H9 (cell line): Measurements from ENCODE around the gene IL1RAPL1. TPM values are rescaled to one million over a fixed set of nuclear protein-coding genes. Genes with fewer than 3 reads are reported as not detected.

ENCODE experiments used
- DNase-seq: peaks from one replicate; pipeline ENCODE4 v3.0.0-alpha.2; 2017
- H2AFZ ChIP-seq: one replicate; pipeline ENCODE4 v1.6.1; 2013; ENCODE audit warnings: mild to moderate bottlenecking, low read length, control low read depth, moderate library complexity
- H2AK5ac ChIP-seq: 2 replicates; pipeline ENCODE4 v1.6.1; 2013; ENCODE audit warnings: low read length, control low read depth, mixed read lengths; ENCODE audit not compliant: insufficient read length
- H2BK120ac ChIP-seq: one replicate; pipeline ENCODE4 v1.6.1; 2013; ENCODE audit warnings: low read depth, mild to moderate bottlenecking, low read length, control low read depth, inconsistent platforms; ENCODE audit not compliant: poor library complexity, severe bottlenecking
- H2BK12ac ChIP-seq: 2 replicates; pipeline ENCODE4 v1.6.1; 2013; ENCODE audit warnings: low read length, control low read depth, mixed read lengths, low read depth; ENCODE audit not compliant: insufficient read length
- H2BK15ac ChIP-seq: 2 replicates; pipeline ENCODE4 v1.6.1; 2013; ENCODE audit warnings: low read depth, low read length, control low read depth
- H2BK20ac ChIP-seq: one replicate; pipeline ENCODE4 v1.6.1; 2013; ENCODE audit warnings: low read depth, mild to moderate bottlenecking, low read length, control low read depth, inconsistent platforms; ENCODE audit not compliant: poor library complexity, severe bottlenecking
- H2BK5ac ChIP-seq: 2 replicates; pipeline ENCODE4 v1.6.1; 2013; ENCODE audit warnings: low read length, control low read depth, mixed read lengths; ENCODE audit not compliant: insufficient read length
- H3K14ac ChIP-seq: 2 replicates; pipeline ENCODE4 v1.6.1; 2013; ENCODE audit warnings: low read length, control low read depth; ENCODE audit not compliant: insufficient read depth
- H3K18ac ChIP-seq: 2 replicates; pipeline ENCODE4 v1.6.1; 2013; ENCODE audit warnings: low read depth, mild to moderate bottlenecking, mixed read lengths, low read length, control low read depth; ENCODE audit not compliant: insufficient read length
- H3K23ac ChIP-seq: 2 replicates; pipeline ENCODE4 v1.6.1; 2013; ENCODE audit warnings: low read length, control low read depth, mixed read lengths, low read depth; ENCODE audit not compliant: insufficient read length
- H3K23me2 ChIP-seq: 2 replicates; pipeline ENCODE4 v1.6.1; 2013; ENCODE audit warnings: low read depth, mild to moderate bottlenecking, mixed read lengths, low read length, control low read depth; ENCODE audit not compliant: insufficient read length, poor library complexity, severe bottlenecking
- H3K27ac ChIP-seq: 2 replicates; pipeline ENCODE4 v1.5.1; 2013; ENCODE audit warnings: low read length, control low read depth, mixed read lengths, low read depth; ENCODE audit not compliant: insufficient read length
- H3K27me3 ChIP-seq: 2 replicates; pipeline ENCODE4 v1.6.1; 2013; ENCODE audit warnings: low read length, control low read depth, inconsistent platforms; ENCODE audit not compliant: insufficient read depth
- H3K4ac ChIP-seq: 2 replicates; pipeline ENCODE4 v1.6.1; 2013; ENCODE audit warnings: low read depth, mild to moderate bottlenecking, control low read depth, inconsistent platforms, low read length, moderate library complexity
- H3K4me1 ChIP-seq: 2 replicates; pipeline ENCODE4 v1.6.1; 2013; ENCODE audit warnings: low read length, control low read depth, inconsistent platforms; ENCODE audit not compliant: insufficient read depth
- H3K4me2 ChIP-seq: 2 replicates; pipeline ENCODE4 v1.6.1; 2013; ENCODE audit warnings: low read length, control low read depth, mixed read lengths; ENCODE audit not compliant: insufficient read length, insufficient read depth
- H3K56ac ChIP-seq: 2 replicates; pipeline ENCODE4 v1.6.1; 2013; ENCODE audit warnings: low read depth, mild to moderate bottlenecking, mixed read lengths, low read length, control low read depth; ENCODE audit not compliant: insufficient read length
- H3K79me1 ChIP-seq: 2 replicates; pipeline ENCODE4 v1.6.1; 2013; ENCODE audit warnings: low read depth, mild to moderate bottlenecking, moderate library complexity, low read length, control low read depth, inconsistent platforms; ENCODE audit not compliant: insufficient read depth, poor library complexity, severe bottlenecking
- H3K79me2 ChIP-seq: 2 replicates; pipeline ENCODE4 v1.6.1; 2013; ENCODE audit warnings: low read length, control low read depth, inconsistent platforms; ENCODE audit not compliant: insufficient read depth
- H3K9ac ChIP-seq: 2 replicates; pipeline ENCODE4 v1.6.1; 2013; ENCODE audit warnings: low read length, control low read depth, mixed read lengths; ENCODE audit not compliant: insufficient read length; ENCODE audit errors: extremely low read depth
- H3K9me3 ChIP-seq: one replicate; pipeline ENCODE4 v1.6.1; 2013; ENCODE audit warnings: low read depth, low read length, inconsistent platforms; ENCODE audit not compliant: control insufficient read depth
- H3T11ph ChIP-seq: one replicate; pipeline ENCODE4 v1.6.1; 2013; ENCODE audit warnings: mild to moderate bottlenecking, low read length, control low read depth, inconsistent platforms
- H4K20me1 ChIP-seq: one replicate; pipeline ENCODE4 v1.6.1; 2013; ENCODE audit not compliant: control insufficient read depth, insufficient read length, insufficient read depth
- H4K5ac ChIP-seq: 2 replicates; pipeline ENCODE4 v1.6.1; 2013; ENCODE audit warnings: low read depth, mild to moderate bottlenecking, mixed read lengths, low read length, control low read depth; ENCODE audit not compliant: insufficient read length
- H4K8ac ChIP-seq: replicated peaks from 2 replicates; pipeline ENCODE4 v1.6.1; 2013; ENCODE audit warnings: low read length, control low read depth, mixed read lengths, low read depth; ENCODE audit not compliant: insufficient read length
- H4K91ac ChIP-seq: 2 replicates; pipeline ENCODE4 v1.6.1; 2013; ENCODE audit warnings: low read depth, mild to moderate bottlenecking, moderate library complexity, mixed read lengths, low read length, control low read depth; ENCODE audit not compliant: insufficient read length
- H3K27ac Mint-ChIP-seq, 3 experiments: 2 replicates in 2 of 3; 3 replicates in 1 of 3; pipeline ENCODE4 v1.8.0; 2020 to 2021; ENCODE audit warnings: mixed read lengths in 3 of 3, mild to moderate bottlenecking in 1 of 3, moderate library complexity in 1 of 3
- H3K27me3 Mint-ChIP-seq: 2 replicates; pipeline ENCODE4 v1.8.0; 2021; ENCODE audit warnings: low read depth, mild to moderate bottlenecking, moderate library complexity, mixed read lengths
- H3K36me3 Mint-ChIP-seq, 3 experiments: 2 replicates in 2 of 3; 3 replicates in 1 of 3; pipeline ENCODE4 v1.8.0; 2020 to 2021; ENCODE audit warnings: low read depth in 3 of 3, mixed read lengths in 3 of 3; ENCODE audit not compliant: insufficient read depth in 1 of 3
- H3K4me1 Mint-ChIP-seq, 2 experiments: 2 replicates each; pipeline ENCODE4 v1.8.0; 2020; ENCODE audit warnings: mixed read lengths in 2 of 2
- H3K4me3 Mint-ChIP-seq, 2 experiments: 2 replicates in 1 of 2; 3 replicates in 1 of 2; pipeline ENCODE4 v1.8.0; 2020 to 2021; ENCODE audit warnings: mild to moderate bottlenecking in 2 of 2, mixed read lengths in 2 of 2, moderate library complexity in 1 of 2
- H3K9me3 Mint-ChIP-seq, 2 experiments: 2 replicates in 1 of 2; 3 replicates in 1 of 2; pipeline ENCODE4 v1.8.0; 2020; ENCODE audit warnings: mild to moderate bottlenecking in 2 of 2, mixed read lengths in 2 of 2, moderate library complexity in 1 of 2
- CTCF ChIP-seq: fragments of 200-600 bp; sonication (generic); conservative IDR thresholded peaks from 3 replicates; pipeline ENCODE4 v1.8.0; 2021; ENCODE audit warnings: antibody characterized with exemption, mild to moderate bottlenecking
- total RNA-seq: library from RNA; stranded (reverse); gene quantifications from 2 replicates; pipeline ENCODE4 v1.2.1, GENCODE V29; 2021

The IL1RAPL1 gene
- total RNA-seq, 1 experiment from 2014 or later = 0.31 TPM

- Histone ChIP-seq H3K79me1 (no peaks in the 10 kb centered on the region), H3K9me3 (no peaks in the 10 kb centered on the region), H3K4ac (no peak overlapping the region), H2BK5ac (no peak overlapping the region), H3K9ac (no peak overlapping the region), H4K8ac (no peak overlapping the region), H3K27me3 (no peaks in the 10 kb centered on the region), H3K14ac (no peak overlapping the region), H3K56ac (no peak overlapping the region), H2BK20ac (no peak overlapping the region), H3K79me2 (no peaks in the 10 kb centered on the region), H2AK5ac (no peak overlapping the region), H2BK15ac (no peak overlapping the region), H3K23ac (no peak overlapping the region), H3K27ac (no peak overlapping the region), H3K23me2 (no peaks in the 10 kb centered on the region), H3K18ac (no peak overlapping the region), H3K4me1 (no peaks in the 10 kb centered on the region), H4K20me1 (no peaks in the 10 kb centered on the region), H3K4me2 (no peak overlapping the region), H2BK12ac (no peak overlapping the region), H2AFZ (no peak overlapping the region), H4K91ac (no peak overlapping the region), H4K5ac (no peak overlapping the region), H2BK120ac (no peak overlapping the region), H3T11ph (no peak overlapping the region)
- H3K27ac Mint-ChIP-seq = no peak overlapping the region
- no peak for TF ChIP-seq CTCF
- H3K27me3 Mint-ChIP-seq = no peaks in the 10 kb centered on the region
- peaks cover 3 to 4% of the 10 kb centered on the region in 2 experiments; a peak in 2 of 4 replicates for H3K4me1 Mint-ChIP-seq
- peaks cover 12 to 58% of the 10 kb centered on the region in 2 experiments for H3K9me3 Mint-ChIP-seq
- DNase-seq = no peak
- no peak overlapping the region for H3K4me3 Mint-ChIP-seq
- peaks cover 0 to 5% (median 5%) of the 10 kb centered on the region in 3 experiments; a peak in 3 of 7 replicates for H3K36me3 Mint-ChIP-seq
Measured at GRCh38 chrX:29382811-29383210, 795.6 kb downstream of the IL1RAPL1 start.
